HepG2 (cell line): ENCODE results near the gene VWA7. TPM values are rescaled to one million over a fixed set of nuclear protein-coding genes. Genes with fewer than 3 reads are reported as not detected.

Experiments used
- ATF7-NPFF ChIP-seq: sonication (generic); formaldehyde crosslinking; IDR thresholded peaks from 2 replicates; pipeline ENCODE4 v1.8.1; 2023; ENCODE audit warnings: mild to moderate bottlenecking, low read depth, missing genetic modification reagents, moderate library complexity
- SIN3B ChIP-seq: fragments of 150-350 bp; IDR thresholded peaks from 2 replicates; pipeline ENCODE4 v1.6.1; 2014; ENCODE audit warnings: low read length
- SOX6 ChIP-seq, 2 experiments: fragments of 450-650 bp in 1 of 2; sonication (generic) in 1 of 2; formaldehyde crosslinking in 1 of 2; IDR thresholded peaks; 2 replicates each; pipeline versions ENCODE4 v1.4.0 to v1.6.1; 2017 to 2020; ENCODE audit warnings: antibody characterized with exemption in 1 of 2, mild to moderate bottlenecking in 1 of 2, missing genetic modification reagents in 1 of 2
- SPEN ChIP-seq: sonication (generic); formaldehyde crosslinking; IDR thresholded peaks from 2 replicates; pipeline ENCODE4 v1.5.1; 2020; ENCODE audit warnings: low read depth, mild to moderate bottlenecking, missing genetic modification reagents
- ZNF407 ChIP-seq: sonication (generic); formaldehyde crosslinking; IDR thresholded peaks from one replicate; pipeline ENCODE4 v1.5.1; 2020; ENCODE audit warnings: mild to moderate bottlenecking, missing genetic modification reagents; ENCODE audit errors: not compliant biosample characterization
- ZNF446 ChIP-seq: sonication (generic); formaldehyde crosslinking; IDR thresholded peaks from 2 replicates; pipeline ENCODE4 v1.5.0; 2020; ENCODE audit warnings: mild to moderate bottlenecking, missing genetic modification reagents
- ZNF597 ChIP-seq: sonication (generic); formaldehyde crosslinking; IDR thresholded peaks from 2 replicates; pipeline ENCODE4 v1.5.0; 2020; ENCODE audit warnings: missing genetic modification reagents
- ZNF616 ChIP-seq: sonication (generic); formaldehyde crosslinking; IDR thresholded peaks from 2 replicates; pipeline ENCODE4 v1.5.0; 2020; ENCODE audit warnings: low read depth, mild to moderate bottlenecking, missing genetic modification reagents
- polyA plus RNA-seq, 8 experiments: library from polyadenylated mRNA; depleted of rRNA in 3 of 8; stranded (reverse) in 7 of 8; unstranded in 1 of 8; fragments of >200 nt; fragmentation: Illumina TruSeq in 4 of 8; extraction: Trizol in 4 of 8; gene quantifications; 2 replicates each; pipeline versions ENCODE4 v1.2.1 to v1.2.3, GENCODE V29; 2011 to 2016; ENCODE audit warnings: low read depth in 4 of 8, missing spikeins in 1 of 8, mixed read lengths in 1 of 8; ENCODE audit not compliant: insufficient read depth in 1 of 8
- total RNA-seq, 5 experiments: library from RNA; depleted of rRNA; stranded (reverse); fragments of >200 nt; fragmentation: Illumina TruSeq; extraction: Trizol; gene quantifications; 2 replicates each; pipeline ENCODE4 v1.2.3, GENCODE V29; 2016; ENCODE audit warnings: low read depth in 1 of 5

VWA7 gene
- total and polyA plus RNA-seq, 2 of the 13 experiments (the other 11 are each of a cell fraction or from before 2014, with no cell fraction given): 0.86 to 3.3 TPM

GRCh38 chr6:31795616-31796298 lies 18.6 kb upstream of the VWA7 start, which contains the start of gene VARS1 (continued):
- peak; percentile 47 for TF ChIP-seq ZNF407 (CRISPR knock-in tag)
- TF ChIP-seq ZNF446 (CRISPR knock-in tag): no peak
- no peak; the same call in 1 of the 2 replicates for TF ChIP-seq ZNF616 (CRISPR knock-in tag)
- TF ChIP-seq SPEN (CRISPR knock-in tag): peak; percentile 97
- 0 out of 2 replicates have a peak, but pooled peaks have one; percentile 42 for TF ChIP-seq SIN3B
- peak; percentile 89 for TF ChIP-seq ATF7-NPFF (CRISPR knock-in tag)
- TF ChIP-seq SOX6 (IDR thresholded peaks at IDR 0.05): no peak
- peak; percentile 80 for TF ChIP-seq SOX6 (CRISPR knock-in tag; IDR thresholded peaks at IDR 0.05)
- TF ChIP-seq ZNF597 (CRISPR knock-in tag): peak; percentile 87
